ENCODE measurements around the gene SARDH. TPM values are rescaled to one million over a fixed set of nuclear protein-coding genes. Genes with fewer than 3 reads are reported as not detected.

SARDH gene
- total RNA-seq, 4 donors from 2014 or later: 0.10 to 0.29 TPM; not detected in 2

DNA sequence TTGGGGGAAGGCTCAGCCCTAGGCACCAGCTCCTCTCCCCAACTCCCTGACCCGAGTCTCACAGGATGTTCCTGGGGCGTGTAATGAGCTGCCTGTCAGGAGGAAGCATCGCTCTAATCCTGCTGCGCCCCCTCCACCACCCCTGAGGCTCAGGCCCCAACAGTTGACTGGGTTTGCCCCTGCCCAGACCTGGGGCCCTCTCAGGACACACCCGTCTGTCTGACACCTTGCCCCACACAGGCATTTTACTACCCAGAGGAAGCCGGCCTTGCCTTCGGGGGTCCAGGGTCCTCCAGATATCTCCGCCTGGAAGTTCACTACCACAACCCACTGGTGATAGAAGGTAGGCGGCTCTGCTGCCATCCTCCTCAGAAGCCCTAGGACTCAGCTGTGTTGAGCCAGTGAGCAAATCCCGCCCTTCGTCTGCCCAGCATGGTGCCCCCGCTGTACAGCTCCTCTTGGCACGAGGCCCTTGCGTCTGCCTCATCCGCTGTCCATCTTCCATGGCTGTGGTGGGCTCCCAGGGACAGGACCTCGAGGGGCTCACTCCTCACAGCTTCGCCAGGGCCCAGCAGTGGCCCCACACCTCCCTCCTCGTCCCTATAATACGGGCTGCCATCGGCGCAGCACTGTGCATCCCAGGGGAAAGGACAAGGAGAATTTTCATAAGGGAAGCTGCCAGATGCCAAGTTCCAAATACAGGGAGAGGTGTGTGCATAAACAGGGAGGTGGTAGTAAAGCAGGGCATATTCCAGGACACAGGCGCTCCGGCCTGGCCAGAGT is 94.0 kb downstream of the SARDH start:
- H3K4me3 ChIP-seq (ENCODE audit: low read depth, poor library complexity, severe bottlenecking): no peak overlapping the region
- intact Hi-C loops (cut with DNase I; ENCODE audit: low total_unique reads): no loop called here
- no peak for DNase-seq (ENCODE audit: low spot score in 2 of 2)
- 82 to 83% methylated on average over 23 of the region's 23 CpGs for WGBS, 2 donors
- no peak for TF ChIP-seq POLR2A (IDR thresholded peaks at IDR 0.05)
- TF ChIP-seq, protein P1, sequence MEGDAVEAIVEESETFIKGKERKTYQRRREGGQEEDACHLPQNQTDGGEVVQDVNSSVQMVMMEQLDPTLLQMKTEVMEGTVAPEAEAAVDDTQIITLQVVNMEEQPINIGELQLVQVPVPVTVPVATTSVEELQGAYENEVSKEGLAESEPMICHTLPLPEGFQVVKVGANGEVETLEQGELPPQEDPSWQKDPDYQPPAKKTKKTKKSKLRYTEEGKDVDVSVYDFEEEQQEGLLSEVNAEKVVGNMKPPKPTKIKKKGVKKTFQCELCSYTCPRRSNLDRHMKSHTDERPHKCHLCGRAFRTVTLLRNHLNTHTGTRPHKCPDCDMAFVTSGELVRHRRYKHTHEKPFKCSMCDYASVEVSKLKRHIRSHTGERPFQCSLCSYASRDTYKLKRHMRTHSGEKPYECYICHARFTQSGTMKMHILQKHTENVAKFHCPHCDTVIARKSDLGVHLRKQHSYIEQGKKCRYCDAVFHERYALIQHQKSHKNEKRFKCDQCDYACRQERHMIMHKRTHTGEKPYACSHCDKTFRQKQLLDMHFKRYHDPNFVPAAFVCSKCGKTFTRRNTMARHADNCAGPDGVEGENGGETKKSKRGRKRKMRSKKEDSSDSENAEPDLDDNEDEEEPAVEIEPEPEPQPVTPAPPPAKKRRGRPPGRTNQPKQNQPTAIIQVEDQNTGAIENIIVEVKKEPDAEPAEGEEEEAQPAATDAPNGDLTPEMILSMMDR (IDR thresholded peaks at IDR 0.05): no peak

DNA sequence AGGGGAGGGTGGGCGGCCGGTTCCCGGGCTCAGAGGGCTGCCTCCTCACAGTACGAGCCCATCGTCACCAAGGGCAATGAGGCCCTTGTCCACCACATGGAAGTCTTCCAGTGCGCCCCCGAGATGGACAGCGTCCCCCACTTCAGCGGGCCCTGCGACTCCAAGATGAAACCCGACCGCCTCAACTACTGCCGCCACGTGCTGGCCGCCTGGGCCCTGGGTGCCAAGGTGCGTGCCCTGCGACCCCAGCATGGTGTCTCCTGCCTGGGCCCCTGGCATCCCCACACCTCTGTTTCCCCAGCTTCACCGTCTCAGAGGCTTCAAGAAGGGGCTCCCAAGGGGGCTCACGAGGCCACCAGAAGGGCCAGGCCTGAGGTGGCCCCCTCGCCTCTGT is 94.8 kb downstream of the SARDH start:
- H3K4me3 ChIP-seq (ENCODE audit: low read depth, poor library complexity, severe bottlenecking): no peak overlapping the region
- intact Hi-C loops (cut with DNase I; ENCODE audit: low total_unique reads): no loop called here
- no peak for DNase-seq (ENCODE audit: low spot score in 2 of 2)
- 90 to 91% methylated on average over 15 to 20 of the region's 20 CpGs for WGBS, 2 donors
- TF ChIP-seq POLR2A (IDR thresholded peaks at IDR 0.05): no peak
- TF ChIP-seq, protein P1 (IDR thresholded peaks at IDR 0.05): no peak

DNA sequence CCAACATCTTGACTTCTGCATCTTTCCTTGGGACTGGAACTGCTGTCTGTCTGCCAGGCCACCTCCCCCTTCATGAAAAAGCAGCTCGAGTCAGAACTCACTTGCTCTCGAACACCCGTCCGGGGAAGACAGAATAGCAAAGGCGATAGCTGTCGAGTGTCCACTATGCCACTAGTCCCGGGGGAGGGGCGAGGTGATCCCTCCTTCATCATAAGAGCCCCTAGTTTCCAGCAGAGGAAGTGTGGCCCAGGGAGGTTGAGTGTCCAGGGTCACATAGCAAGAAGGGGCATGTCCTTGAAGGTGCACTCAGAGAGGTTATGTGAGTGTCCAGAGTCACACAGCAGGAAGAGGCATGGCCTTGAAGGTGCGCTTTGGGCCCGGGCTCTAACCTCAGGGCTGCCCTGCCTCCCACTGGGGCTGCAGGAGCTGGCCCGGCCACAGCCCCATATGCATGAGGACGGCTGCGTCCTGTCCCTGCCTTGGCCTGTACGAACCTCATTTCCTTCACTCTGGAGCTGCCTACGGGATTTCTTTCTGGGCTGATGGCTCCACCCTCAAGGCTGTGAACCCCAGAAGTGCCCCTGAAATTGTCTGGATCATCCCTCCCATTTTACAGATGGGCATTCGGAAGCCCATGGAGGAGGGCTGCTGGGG is 95.3 kb downstream of the SARDH start:
- DNase-seq (ENCODE audit: low spot score in 2 of 2): no peak
- 81 to 88% methylated on average over 14 to 15 of the region's 16 CpGs for WGBS, 2 donors
- intact Hi-C loops (cut with DNase I; ENCODE audit: low total_unique reads): no loop called here
- TF ChIP-seq, protein P1 (IDR thresholded peaks at IDR 0.05): no peak
- TF ChIP-seq POLR2A (IDR thresholded peaks at IDR 0.05): no peak
- H3K4me3 ChIP-seq (ENCODE audit: low read depth, poor library complexity, severe bottlenecking): no peak overlapping the region

DNA sequence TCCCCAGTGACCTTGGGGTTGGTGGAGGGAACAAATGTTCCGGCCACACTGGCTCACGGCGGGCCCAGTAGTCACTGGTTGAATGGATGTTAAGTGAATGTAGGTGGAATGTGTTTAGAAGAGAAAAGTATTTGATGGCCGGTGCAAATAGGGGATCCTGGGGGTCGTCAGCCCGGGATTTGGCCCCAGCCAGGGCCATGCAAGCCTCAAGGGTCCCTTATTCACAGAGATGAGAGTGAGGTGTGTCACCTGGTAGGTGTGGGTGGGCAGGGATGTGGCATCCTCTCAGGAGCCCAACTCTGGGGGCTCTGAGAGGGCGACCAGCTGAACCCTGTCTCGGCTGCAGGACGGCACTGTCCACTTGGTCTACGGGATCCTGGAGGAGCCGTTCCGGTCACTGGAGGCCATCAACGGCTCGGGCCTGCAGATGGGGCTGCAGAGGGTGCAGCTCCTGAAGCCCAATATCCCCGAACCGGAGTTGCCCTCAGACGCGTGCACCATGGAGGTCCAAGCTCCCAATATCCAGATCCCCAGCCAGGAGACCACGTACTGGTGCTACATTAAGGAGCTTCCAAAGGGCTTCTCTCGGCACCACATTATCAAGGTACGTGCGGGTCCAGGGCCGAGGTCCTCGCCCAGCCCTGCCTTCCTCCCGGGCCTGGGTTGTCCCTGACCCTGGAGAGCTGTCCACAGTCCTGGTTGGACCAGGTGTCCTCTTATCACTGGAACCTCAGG is 96.1 kb downstream of the SARDH start:
- 86 to 93% methylated on average over 23 to 24 of the region's 25 CpGs for WGBS, 2 donors
- DNase-seq (ENCODE audit: low spot score in 2 of 2): no peak
- intact Hi-C loops (cut with DNase I; ENCODE audit: low total_unique reads): no loop called here
- TF ChIP-seq, protein P1 (IDR thresholded peaks at IDR 0.05): no peak
- no peak for TF ChIP-seq POLR2A (IDR thresholded peaks at IDR 0.05)
- no peak overlapping the region for H3K4me3 ChIP-seq (ENCODE audit: low read depth, poor library complexity, severe bottlenecking)

DNA sequence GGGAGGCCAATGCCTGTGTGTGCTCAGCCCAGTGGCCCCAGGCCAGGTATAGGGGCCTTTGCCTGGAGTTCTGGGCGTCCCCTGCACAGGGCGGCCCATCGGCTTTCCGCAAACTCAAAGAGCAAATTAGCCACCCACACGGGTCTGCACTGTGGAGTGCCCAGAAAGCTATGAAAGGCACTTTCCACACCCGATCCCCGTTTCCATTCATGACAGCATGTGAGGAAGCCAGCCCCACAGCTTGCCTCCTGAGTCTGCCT is 96.8 kb downstream of the SARDH start:
- H3K4me3 ChIP-seq (ENCODE audit: low read depth, poor library complexity, severe bottlenecking): no peak overlapping the region
- WGBS, 2 donors: 83 to 90% methylated on average over 7 of the region's 7 CpGs
- DNase-seq (ENCODE audit: low spot score in 2 of 2): no peak
- no peak for TF ChIP-seq POLR2A (IDR thresholded peaks at IDR 0.05)
- TF ChIP-seq, protein P1 (IDR thresholded peaks at IDR 0.05): no peak
- intact Hi-C loops (cut with DNase I; ENCODE audit: low total_unique reads): no loop called here
